ENCODE measurements around the gene CNN1. TPM values are rescaled to one million over a fixed set of nuclear protein-coding genes. Genes with fewer than 3 reads are reported as not detected.

Gene CNN1
- total RNA-seq, 1 experiment from 2014 or later = 0.54 TPM

- Mint-ChIP-seq H3K4me1 (ENCODE audit: low read depth, unreplicated experiment) (no peaks in the 10 kb centered on the region), H3K27me3 (ENCODE audit: insufficient read depth, unreplicated experiment) (peaks cover 3% of the 10 kb centered on the region), H3K9me3 (ENCODE audit: unreplicated experiment) (no peaks in the 10 kb centered on the region), H3K36me3 (ENCODE audit: insufficient read depth, unreplicated experiment) (peaks cover 14% of the 10 kb centered on the region), H3K27ac (ENCODE audit: unreplicated experiment) (no peak overlapping the region), H3K4me3 (ENCODE audit: unreplicated experiment) (no peak overlapping the region)
- no TSS peak for BruUV-seq (replicated peaks)
- intact Hi-C loops (cut with micrococcal nuclease; ENCODE audit: unreplicated experiment) = no loop called here
- Histone ChIP-seq H3K4me3 (ENCODE audit: low read depth, low read length) (no peak overlapping the region), H3K36me3 (ENCODE audit: control insufficient read depth, insufficient read depth, low read length) (peaks cover 2% of the 10 kb centered on the region; the same call in 1 of the 2 replicates), H3K27me3 (replicated peaks; ENCODE audit: control insufficient read depth, insufficient read depth, low read length) (no peaks in the 10 kb centered on the region), H3K4me1 (0 out of 2 replicates have a peak, but pooled peaks cover 3% of the 10 kb centered on the region), H3K9me3 (no peaks in the 10 kb centered on the region)
- ChIA-PET POLR2A (interaction anchor here (0.7 kb wide), 1 partner anchor 213 kb away, joined by 5 read pairs; no protein-coding TSS in a partner anchor), CTCF (no interaction called here)
- no peak for TF ChIP-seq CTCF (IDR thresholded peaks at IDR 0.05; ENCODE audit: insufficient read depth in 1 of 2, low read depth in 1 of 2, low read length in 1 of 2, severe bottlenecking in 1 of 2, unreplicated experiment in 1 of 2)
- DNase-seq = no peak
Measured at GRCh38 chr19:11594084-11594483, 55.4 kb downstream of the CNN1 start.

- H3K4me1 ChIP-seq = 0 out of 2 replicates have a peak, but pooled peaks cover 3% of the 10 kb centered on the region
- H3K9me3 ChIP-seq = no peaks in the 10 kb centered on the region
- H3K27me3 ChIP-seq (replicated peaks; ENCODE audit: control insufficient read depth, insufficient read depth, low read length) = no peaks in the 10 kb centered on the region
- intact Hi-C loops (cut with micrococcal nuclease; ENCODE audit: unreplicated experiment) = loop anchor here (2.0 kb wide), 2 partner anchors 29 to 67 kb away; partner anchors contain the start of gene ECSIT
- H3K27me3 Mint-ChIP-seq (ENCODE audit: insufficient read depth, unreplicated experiment) = no peaks in the 10 kb centered on the region
- no peak for DNase-seq
- BruUV-seq (replicated peaks) = TSS peak; percentile 24
- no peaks in the 10 kb centered on the region for H3K4me1 Mint-ChIP-seq (ENCODE audit: low read depth, unreplicated experiment)
- peaks cover 27% of the 10 kb centered on the region for H3K36me3 Mint-ChIP-seq (ENCODE audit: insufficient read depth, unreplicated experiment)
- CTCF ChIA-PET = no interaction called here
- peaks cover 2% of the 10 kb centered on the region for H3K36me3 ChIP-seq (ENCODE audit: control insufficient read depth, insufficient read depth, low read length)
- H3K4me3 ChIP-seq (ENCODE audit: low read depth, low read length) = no peak overlapping the region
- H3K4me3 Mint-ChIP-seq (ENCODE audit: unreplicated experiment) = peak overlapping the region; percentile 90
- no peaks in the 10 kb centered on the region for H3K9me3 Mint-ChIP-seq (ENCODE audit: unreplicated experiment)
- POLR2A ChIA-PET = no interaction called here
- no peak for TF ChIP-seq CTCF (IDR thresholded peaks at IDR 0.05; ENCODE audit: insufficient read depth in 1 of 2, low read depth in 1 of 2, low read length in 1 of 2, severe bottlenecking in 1 of 2, unreplicated experiment in 1 of 2)
- H3K27ac Mint-ChIP-seq (ENCODE audit: unreplicated experiment) = no peak overlapping the region
Measured at GRCh38 chr19:11596156-11596555, 57.5 kb downstream of the CNN1 start.

GRCh38 chr19:11597202-11598102 lies 58.8 kb downstream of the CNN1 start, which contains the start of gene ZNF627:
Gene ZNF627, plus strand, starts transcription at chr19:11597483. Its CDS starts 145 bp downstream, at chr19:11597628.
- peak; percentile 98 for DNase-seq
- BruUV-seq (replicated peaks) = no TSS peak
- ChIA-PET POLR2A (interaction anchor here (0.6 to 1.0 kb wide), 3 partner anchors 68 to 1072 kb away, joined by 3 to 5 read pairs (median 3); partner anchors contain the start of genes ECSIT and SWSAP1), CTCF (interaction anchor here (0.7 kb wide), 1 partner anchor 62 kb away, joined by 3 read pairs; no protein-coding TSS in a partner anchor)
- no peak for TF ChIP-seq CTCF (IDR thresholded peaks at IDR 0.05; ENCODE audit: insufficient read depth in 1 of 2, low read depth in 1 of 2, low read length in 1 of 2, severe bottlenecking in 1 of 2, unreplicated experiment in 1 of 2)
- intact Hi-C loops (cut with micrococcal nuclease; ENCODE audit: unreplicated experiment) = loop anchor here (1.0 to 2.0 kb wide), 3 partner anchors 27 to 69 kb away; partner anchors contain the start of gene ECSIT
- peaks cover 5% of the 10 kb centered on the region for H3K4me1 Mint-ChIP-seq (ENCODE audit: low read depth, unreplicated experiment)
- Histone ChIP-seq H3K27me3 (replicated peaks; ENCODE audit: control insufficient read depth, insufficient read depth, low read length) (no peaks in the 10 kb centered on the region), H3K9me3 (no peaks in the 10 kb centered on the region), H3K4me1 (0 out of 2 replicates have a peak, but pooled peaks cover 3% of the 10 kb centered on the region), H3K4me3 (ENCODE audit: low read depth, low read length) (peak within 1 kb of the TSS; percentile 54), H3K36me3 (ENCODE audit: control insufficient read depth, insufficient read depth, low read length) (peaks cover 2% of the 10 kb centered on the region)
- H3K4me3 Mint-ChIP-seq (ENCODE audit: unreplicated experiment) = peak within 1 kb of the TSS; percentile 90
- no peaks in the 10 kb centered on the region for H3K27me3 Mint-ChIP-seq (ENCODE audit: insufficient read depth, unreplicated experiment)
- peaks cover 7% of the 10 kb centered on the region for H3K9me3 Mint-ChIP-seq (ENCODE audit: unreplicated experiment)
- peak within 1 kb of the TSS; percentile 94 for H3K27ac Mint-ChIP-seq (ENCODE audit: unreplicated experiment)
- peaks cover 28% of the 10 kb centered on the region for H3K36me3 Mint-ChIP-seq (ENCODE audit: insufficient read depth, unreplicated experiment)

Data from Caco-2 (cell line).